HG03280 (cell line): ENCODE data around the gene SELE.

Source experiments
- ATAC-seq: cut with Tn5 transposase; IDR thresholded peaks from one replicate; pipeline ENCODE4 v1.9.1; 2021; ENCODE audit warnings: mild to moderate bottlenecking, moderate library complexity; ENCODE audit not compliant: unreplicated experiment

The SELE gene, protein sequence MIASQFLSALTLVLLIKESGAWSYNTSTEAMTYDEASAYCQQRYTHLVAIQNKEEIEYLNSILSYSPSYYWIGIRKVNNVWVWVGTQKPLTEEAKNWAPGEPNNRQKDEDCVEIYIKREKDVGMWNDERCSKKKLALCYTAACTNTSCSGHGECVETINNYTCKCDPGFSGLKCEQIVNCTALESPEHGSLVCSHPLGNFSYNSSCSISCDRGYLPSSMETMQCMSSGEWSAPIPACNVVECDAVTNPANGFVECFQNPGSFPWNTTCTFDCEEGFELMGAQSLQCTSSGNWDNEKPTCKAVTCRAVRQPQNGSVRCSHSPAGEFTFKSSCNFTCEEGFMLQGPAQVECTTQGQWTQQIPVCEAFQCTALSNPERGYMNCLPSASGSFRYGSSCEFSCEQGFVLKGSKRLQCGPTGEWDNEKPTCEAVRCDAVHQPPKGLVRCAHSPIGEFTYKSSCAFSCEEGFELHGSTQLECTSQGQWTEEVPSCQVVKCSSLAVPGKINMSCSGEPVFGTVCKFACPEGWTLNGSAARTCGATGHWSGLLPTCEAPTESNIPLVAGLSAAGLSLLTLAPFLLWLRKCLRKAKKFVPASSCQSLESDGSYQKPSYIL

GRCh38 chr1:169733924-169734323 is at the start of gene SELE:
Gene SELE (minus strand): TSS chr1:169734079. CDS start chr1:169733612, 467 bp downstream.
- no peak for ATAC-seq

DNA sequence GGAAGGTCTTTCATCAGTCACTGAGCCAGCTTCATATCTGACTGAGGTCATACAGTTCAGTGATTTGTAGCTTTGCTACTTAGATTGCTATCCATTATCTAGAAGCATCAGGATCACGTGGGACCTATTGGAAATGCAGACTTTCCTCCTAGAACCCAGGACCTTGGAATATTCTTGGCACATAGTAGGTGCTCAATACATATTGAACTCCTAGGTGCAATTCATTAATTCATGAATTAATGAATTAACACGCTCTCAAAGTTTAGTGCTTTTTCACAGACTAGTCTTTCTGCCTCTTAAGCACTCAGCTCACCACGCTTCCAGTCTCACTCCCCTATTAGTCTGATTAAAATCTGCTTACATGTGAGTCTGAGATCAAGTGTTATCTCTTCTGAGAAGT is 48.7 kb upstream of the SELE start:
- ATAC-seq = no peak

- no peak for ATAC-seq
Observed at GRCh38 chr1:169779970-169780369, 46.1 kb upstream of the SELE start.

DNA sequence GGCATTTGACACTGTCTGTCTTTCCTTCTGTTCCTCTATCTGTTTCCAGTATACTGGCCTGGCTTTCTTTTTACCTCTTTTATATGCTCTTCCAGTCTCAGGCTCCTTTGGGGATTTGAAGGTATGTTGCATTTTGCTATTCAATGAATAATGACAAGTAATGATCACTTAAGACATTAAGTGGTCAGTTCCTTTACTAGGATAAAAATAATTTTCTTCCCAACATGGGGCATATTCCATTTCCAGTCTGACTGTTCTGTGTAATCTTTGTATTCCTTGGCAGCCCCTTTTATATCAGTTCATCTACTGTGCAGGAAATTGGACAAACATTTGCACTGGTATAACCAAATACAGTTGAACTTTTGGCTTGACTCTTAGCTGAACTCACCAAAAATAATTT is 45.3 kb upstream of the SELE start:
- ATAC-seq = no peak

GRCh38 chr1:169776440-169776839 is 42.6 kb upstream of the SELE start:
- ATAC-seq = no peak

DNA sequence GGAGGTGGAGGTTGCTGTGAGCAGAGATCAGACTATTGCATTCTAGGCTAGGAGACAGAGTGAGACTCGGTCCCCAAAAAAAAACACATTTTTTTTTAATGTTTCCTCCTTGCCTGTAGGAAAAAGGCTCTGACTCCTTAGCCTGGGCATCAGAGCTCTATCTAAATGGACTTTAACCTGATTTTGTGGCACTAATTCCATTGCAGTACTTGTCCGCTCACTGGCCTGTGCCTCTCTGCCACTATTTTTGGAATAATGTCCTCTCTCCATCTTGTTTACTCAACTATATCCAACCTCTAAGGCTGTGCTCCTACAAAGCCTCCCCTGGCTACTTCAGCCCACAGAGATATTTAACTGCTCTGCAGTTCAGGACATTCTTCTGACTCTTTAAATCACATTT is 34.3 kb upstream of the SELE start:
- no peak for ATAC-seq

DNA sequence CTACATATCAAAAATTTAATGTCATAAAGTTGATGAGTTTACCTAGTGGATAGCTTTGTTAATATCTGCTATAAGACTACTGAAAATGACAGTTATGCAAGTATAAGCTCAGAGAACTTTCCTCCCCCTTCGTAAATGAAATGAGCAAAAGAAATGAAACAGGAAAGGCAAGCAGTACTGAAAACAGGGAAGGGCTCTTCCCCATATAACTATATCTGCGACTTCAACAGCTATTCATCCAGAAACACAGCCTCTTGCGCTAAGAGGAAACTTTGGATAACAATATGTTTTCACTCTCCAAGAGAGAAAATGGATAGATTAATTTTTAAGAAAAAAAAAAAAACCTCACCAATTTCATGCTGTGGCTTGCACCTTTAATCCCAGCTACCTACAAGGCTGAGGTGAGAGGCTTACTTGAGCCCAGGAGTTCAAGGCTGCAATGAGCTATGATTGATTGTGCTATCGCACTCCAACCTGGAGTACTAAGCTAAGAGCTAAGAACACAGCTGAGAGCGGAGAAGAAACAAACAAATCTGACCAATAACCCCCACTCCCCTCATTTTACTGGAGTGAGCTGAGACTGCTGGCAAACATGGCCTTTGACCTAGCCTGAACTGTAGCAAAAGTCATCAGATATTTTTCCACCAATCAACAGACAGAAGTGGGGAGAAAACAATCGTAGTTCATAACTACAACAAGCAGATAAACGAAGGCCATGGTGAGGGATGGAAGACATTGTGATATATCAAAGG is 31.9 kb upstream of the SELE start:
- no peak for ATAC-seq

DNA sequence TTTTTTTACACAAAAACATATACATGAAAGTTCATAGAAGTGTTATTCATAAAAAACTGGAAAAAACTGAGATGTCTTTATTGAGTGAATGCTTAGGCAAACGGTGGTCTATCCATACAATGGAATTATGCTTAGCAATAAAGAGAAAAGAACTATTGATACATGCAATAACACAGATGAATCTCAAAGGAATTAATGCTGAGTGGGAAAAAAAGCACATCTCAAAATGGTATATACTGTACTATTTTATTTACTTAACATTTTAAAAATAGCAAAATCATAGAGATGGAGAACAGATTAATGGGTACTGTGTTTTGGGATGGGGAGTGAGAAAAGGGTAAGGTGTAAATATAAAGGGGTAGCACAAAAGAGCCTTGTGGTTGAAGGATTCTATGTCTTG is 31.0 kb upstream of the SELE start:
- ATAC-seq = no peak

GRCh38 chr1:169762699-169763098 is 28.8 kb upstream of the SELE start:
- ATAC-seq = no peak

DNA sequence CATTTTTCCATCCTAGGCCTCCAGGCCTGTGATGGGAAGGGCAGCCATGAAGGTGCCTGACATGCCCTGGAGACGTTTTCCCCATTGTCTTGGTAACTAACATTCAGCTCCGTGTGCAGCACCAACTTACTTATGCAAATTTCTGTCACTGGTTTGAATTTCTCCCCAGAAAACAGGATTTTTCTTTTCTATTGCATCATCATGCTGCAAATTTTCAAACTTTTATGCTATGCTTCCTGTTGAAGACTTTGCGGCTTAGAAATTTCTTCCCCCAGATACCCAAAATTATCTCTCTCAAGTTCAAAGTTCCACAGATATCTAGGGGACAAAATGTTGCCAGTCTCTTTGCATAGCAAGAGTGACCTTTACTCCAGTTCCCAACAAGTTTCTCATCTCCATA is 25.2 kb upstream of the SELE start:
- ATAC-seq = no peak

DNA sequence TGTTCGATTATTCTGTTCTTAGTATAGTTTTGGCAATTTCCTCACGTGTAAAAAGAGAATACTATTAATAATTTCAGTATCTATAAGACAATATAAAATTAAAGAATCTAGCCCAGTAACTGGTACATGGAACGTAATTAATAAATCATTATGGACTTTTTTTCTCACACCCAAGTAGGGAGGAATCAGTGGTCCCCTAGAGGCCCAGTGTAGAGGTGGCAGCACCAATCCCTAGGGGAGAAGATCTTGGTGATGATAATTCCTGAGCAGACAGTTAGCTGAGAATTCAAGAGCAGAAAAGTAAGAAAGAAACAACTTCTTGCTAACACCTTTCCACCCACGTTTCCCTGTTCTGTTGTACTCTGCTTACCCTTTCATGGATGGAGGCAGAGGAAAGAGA is 19.7 kb upstream of the SELE start:
- ATAC-seq = no peak

- ATAC-seq = no peak
Observed at GRCh38 chr1:169750041-169750440, 16.2 kb upstream of the SELE start.

GRCh38 chr1:169746550-169746949 is 12.7 kb upstream of the SELE start:
- ATAC-seq = no peak

DNA sequence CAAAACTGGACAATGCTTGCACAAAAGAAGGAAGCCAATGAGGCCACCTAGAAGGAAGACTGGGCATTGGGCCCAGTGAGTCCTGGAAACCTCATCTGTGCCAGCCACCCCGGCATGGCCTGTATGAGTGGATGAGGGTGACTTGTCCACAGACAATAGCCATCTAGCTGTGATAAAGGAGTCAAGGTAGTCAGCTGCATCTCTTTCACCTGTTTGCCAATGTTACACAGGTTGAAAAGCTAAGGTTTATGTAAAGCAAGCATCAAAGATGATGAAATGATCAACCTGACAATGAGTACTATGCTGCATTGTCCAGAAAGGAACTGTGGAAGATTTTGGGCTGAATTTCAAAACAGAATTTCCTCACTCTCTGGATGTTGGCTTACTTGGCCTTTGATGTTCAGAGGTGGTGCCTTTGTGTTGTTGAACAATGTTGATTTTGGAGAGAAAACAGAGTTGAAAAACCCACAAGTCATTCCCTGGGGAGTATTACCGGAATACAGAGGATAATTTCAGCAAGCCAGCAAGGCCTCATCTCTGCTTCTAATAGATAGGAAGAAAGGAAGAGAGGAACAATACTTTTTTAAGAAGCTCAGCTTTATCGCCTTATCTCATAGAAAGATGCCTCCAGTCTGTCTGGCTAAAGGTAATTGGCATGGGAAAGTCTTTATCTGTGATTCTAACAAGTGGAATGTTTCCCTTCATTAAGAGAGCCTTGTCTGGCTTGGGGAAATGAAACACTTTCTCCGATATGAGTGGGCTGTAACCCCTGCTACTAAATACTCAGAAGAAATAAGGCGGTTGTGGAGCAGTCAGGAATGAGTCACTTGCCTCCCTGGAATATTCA is 11.4 kb upstream of the SELE start:
- no peak for ATAC-seq

- no peak for ATAC-seq
Observed at GRCh38 chr1:169741666-169742394, 8.0 kb upstream of the SELE start.

DNA sequence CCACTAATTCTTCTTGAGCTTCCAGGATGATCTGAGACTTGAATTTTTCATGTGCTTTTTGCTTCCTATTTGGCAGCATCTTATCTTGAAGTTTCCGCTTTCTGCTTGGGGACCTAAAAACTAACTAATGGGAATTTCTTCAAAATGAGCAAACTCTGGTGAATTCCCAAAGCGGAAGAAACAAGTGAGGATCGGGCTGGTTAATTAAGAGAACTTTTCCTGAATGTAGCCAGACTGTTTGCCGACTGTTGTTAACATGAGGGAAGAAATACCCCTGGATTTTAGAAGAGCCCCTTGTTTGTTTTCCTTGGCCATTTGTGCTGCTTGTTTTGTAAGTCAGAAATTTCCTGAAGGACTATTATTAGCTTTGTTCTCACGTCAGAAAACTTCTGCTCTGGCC is 6.1 kb upstream of the SELE start:
- ATAC-seq = no peak

DNA sequence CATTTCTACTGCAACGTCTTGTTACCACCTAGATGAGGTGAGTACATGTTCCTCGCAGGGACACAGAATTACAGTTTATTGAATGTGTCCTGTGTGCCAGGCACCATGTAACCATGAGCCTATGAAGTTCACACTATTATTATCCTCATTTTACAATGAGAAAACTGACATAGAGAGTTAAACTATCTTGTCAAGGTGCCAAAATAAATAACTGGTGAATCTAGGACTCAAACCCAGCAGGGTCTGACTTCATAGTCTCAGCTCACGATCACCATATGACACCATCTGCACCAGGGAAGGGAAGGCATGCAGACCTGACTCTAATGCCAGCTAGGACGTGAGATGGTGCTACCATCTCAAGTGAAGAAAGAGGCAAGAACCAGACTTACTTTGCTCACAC is 2.4 kb downstream of the SELE start:
- no peak for ATAC-seq

- ATAC-seq = no peak
Observed at GRCh38 chr1:169729991-169730390, 3.9 kb downstream of the SELE start.

DNA sequence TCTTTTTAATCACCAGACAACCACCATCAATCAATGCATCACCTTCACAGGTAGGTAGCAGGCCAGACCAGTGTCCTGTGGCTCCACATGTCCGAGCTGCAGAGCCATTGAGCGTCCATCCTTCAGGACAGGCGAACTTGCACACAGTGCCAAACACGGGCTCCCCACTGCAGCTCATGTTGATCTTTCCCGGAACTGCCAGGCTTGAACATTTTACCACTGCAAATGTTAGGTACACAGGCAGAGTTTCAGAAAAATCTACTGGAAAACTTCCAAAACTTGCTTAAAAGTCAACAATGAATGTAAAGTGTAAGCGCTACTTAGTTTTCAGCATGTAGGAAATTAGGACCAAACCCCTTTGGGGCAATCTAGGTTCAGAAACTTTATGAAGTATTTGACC is 6.6 kb downstream of the SELE start:
- no peak for ATAC-seq

- no peak for ATAC-seq
Observed at GRCh38 chr1:169726851-169727250, 7.0 kb downstream of the SELE start.
